CD4-positive, alpha-beta T cell (primary cell): ENCODE measurements around the gene TAC3. TPM values are rescaled to one million over a fixed set of nuclear protein-coding genes. Genes with fewer than 3 reads are reported as not detected.

Experiments used
- ATAC-seq: fragments of 200-7000 bp; cut with Tn5 transposase; one replicate; pipeline ENCODE4 v1.10.0; 2022; ENCODE audit warnings: mild to moderate bottlenecking; ENCODE audit not compliant: poor library complexity
- CTCF ChIA-PET: fragments of 350-600 bp; sonication (Branson Sonifier 250); formaldehyde crosslinking; loops from one replicate; lab custom pipeline; 2021; ENCODE audit warnings: antibody characterized with exemption, inconsistent platforms; lab: Charles Lee
- POLR2A ChIA-PET: fragments of 350-600 bp; sonication (Branson Sonifier 250); formaldehyde crosslinking; loops from one replicate; lab custom pipeline; 2021; ENCODE audit warnings: antibody characterized with exemption, inconsistent platforms; lab: Charles Lee
- DNase-seq, 14 experiments: peaks; one replicate each; pipeline ENCODE4 v3.0.0-alpha.2; 2013 to 2020; ENCODE audit warnings: mixed read lengths in 2 of 14
- H3K27ac ChIP-seq, 2 donors: one replicate each; pipeline versions ENCODE4 v1.5.1 to v1.7.0; 2013; ENCODE audit warnings: low read length in 2 of 2, low read depth in 1 of 2, mild to moderate bottlenecking in 1 of 2
- H3K27me3 ChIP-seq, 2 experiments: 1 replicate in 1 of 2; 2 replicates in 1 of 2; pipeline versions ENCODE4 v1.6.1 to v1.7.0; 2013; ENCODE audit warnings: low read length in 2 of 2, control low read depth in 1 of 2, mild to moderate bottlenecking in 1 of 2, moderate library complexity in 1 of 2; ENCODE audit not compliant: insufficient read depth in 2 of 2, control insufficient read depth in 1 of 2
- H3K36me3 ChIP-seq: one replicate; pipeline ENCODE4 v1.6.1; 2013; ENCODE audit warnings: low read length, control low read depth; ENCODE audit not compliant: insufficient read depth
- H3K4me1 ChIP-seq: one replicate; pipeline ENCODE4 v1.6.1; 2013; ENCODE audit warnings: low read length, control low read depth; ENCODE audit not compliant: insufficient read depth
- H3K4me3 ChIP-seq: one replicate; pipeline ENCODE4 v1.5.1; 2013; ENCODE audit warnings: mild to moderate bottlenecking, low read length, moderate library complexity
- H3K9me3 ChIP-seq, 2 experiments: 1 replicate in 1 of 2; 2 replicates in 1 of 2; pipeline versions ENCODE4 v1.6.1 to v1.7.0; 2013; ENCODE audit warnings: low read length in 2 of 2, mild to moderate bottlenecking in 2 of 2, control low read depth in 1 of 2, moderate library complexity in 1 of 2; ENCODE audit not compliant: control insufficient read depth in 1 of 2, insufficient read depth in 1 of 2
- H3K27ac Mint-ChIP-seq: one replicate; pipeline ENCODE4 v1.8.0; 2020; ENCODE audit warnings: mixed read lengths
- H3K27me3 Mint-ChIP-seq: one replicate; pipeline ENCODE4 v1.8.0; 2021; ENCODE audit warnings: mixed read lengths
- H3K36me3 Mint-ChIP-seq: one replicate; pipeline ENCODE4 v1.8.0; 2021; ENCODE audit warnings: low read depth, mixed read lengths
- H3K4me1 Mint-ChIP-seq: one replicate; pipeline ENCODE4 v1.8.0; 2021; ENCODE audit warnings: low read depth, mixed read lengths
- H3K4me3 Mint-ChIP-seq: one replicate; pipeline ENCODE4 v1.8.0; 2020; ENCODE audit warnings: mild to moderate bottlenecking, mixed read lengths
- H3K9me3 Mint-ChIP-seq: one replicate; pipeline ENCODE4 v1.8.0; 2020; ENCODE audit warnings: mixed read lengths
- intact Hi-C, 2 experiments: fragments of 100-400 bp; cut with DNase I in 1 of 2; cut with micrococcal nuclease in 1 of 2; formaldehyde crosslinking; loops; one replicate each; pipeline versions ENCODE4 v1.15.1 to v1.9.0; 2023 to 2025; cut with DNase I, micrococcal nuclease
- total RNA-seq, 174 experiments: library from RNA in 2 of 174; stranded (reverse) in 2 of 174; gene quantifications; one replicate each; pipeline ENCODE4 v1.2.3 and lab custom pipeline; 2021 to 2026
- TF ChIP-seq, protein P1 (sequence below): fragments of 200-600 bp; IDR thresholded peaks from one replicate; pipeline ENCODE4 v1.8.0; 2022; ENCODE audit warnings: antibody characterized with exemption, mild to moderate bottlenecking

TAC3 gene
- total RNA-seq, 2 experiments from 2014 or later: not detected

DNA sequence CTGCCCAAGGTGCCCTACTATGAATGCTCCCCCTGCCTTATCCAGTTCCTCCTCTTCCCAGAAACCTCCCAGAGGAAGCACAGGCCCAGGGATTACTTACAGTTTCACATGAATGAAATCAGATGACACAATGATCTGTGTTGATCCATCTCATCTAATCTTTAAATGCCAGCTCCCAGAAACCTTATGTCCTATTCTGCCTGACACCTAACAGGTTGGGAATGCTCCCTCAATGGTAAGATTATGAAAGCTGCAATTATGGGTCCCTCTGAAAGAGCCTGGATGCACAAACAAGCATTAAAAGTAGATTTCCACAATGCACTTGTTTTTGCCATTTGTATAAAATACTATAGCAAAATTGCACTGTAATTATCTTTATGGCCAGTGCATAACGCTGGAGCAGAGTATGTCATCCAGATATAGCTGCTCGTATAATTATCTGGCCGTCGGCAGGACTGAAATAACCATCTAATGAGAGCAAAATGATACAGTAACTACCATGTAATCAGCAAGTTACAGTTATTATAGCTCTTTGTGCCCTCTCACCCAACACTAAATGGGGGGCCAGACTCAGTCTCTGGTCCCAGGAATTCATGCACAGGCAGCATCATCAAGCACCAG lies 5.6 kb downstream of the TAC3 start:
- H3K27me3 Mint-ChIP-seq: no peaks in the 10 kb centered on the region
- H3K36me3 ChIP-seq: no peaks in the 10 kb centered on the region
- H3K9me3 ChIP-seq: no peaks in the 10 kb centered on the region
- TF ChIP-seq, protein P1, sequence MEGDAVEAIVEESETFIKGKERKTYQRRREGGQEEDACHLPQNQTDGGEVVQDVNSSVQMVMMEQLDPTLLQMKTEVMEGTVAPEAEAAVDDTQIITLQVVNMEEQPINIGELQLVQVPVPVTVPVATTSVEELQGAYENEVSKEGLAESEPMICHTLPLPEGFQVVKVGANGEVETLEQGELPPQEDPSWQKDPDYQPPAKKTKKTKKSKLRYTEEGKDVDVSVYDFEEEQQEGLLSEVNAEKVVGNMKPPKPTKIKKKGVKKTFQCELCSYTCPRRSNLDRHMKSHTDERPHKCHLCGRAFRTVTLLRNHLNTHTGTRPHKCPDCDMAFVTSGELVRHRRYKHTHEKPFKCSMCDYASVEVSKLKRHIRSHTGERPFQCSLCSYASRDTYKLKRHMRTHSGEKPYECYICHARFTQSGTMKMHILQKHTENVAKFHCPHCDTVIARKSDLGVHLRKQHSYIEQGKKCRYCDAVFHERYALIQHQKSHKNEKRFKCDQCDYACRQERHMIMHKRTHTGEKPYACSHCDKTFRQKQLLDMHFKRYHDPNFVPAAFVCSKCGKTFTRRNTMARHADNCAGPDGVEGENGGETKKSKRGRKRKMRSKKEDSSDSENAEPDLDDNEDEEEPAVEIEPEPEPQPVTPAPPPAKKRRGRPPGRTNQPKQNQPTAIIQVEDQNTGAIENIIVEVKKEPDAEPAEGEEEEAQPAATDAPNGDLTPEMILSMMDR: no peak
- ATAC-seq: no peak
- H3K4me1 ChIP-seq: peaks cover 42% of the 10 kb centered on the region
- H3K4me1 Mint-ChIP-seq: peaks cover 67% of the 10 kb centered on the region
- intact Hi-C loops: loop anchor here in 1 of 2 experiments (1.0 kb wide), 1 partner anchor 54 kb away; no protein-coding TSS in a partner anchor
- peaks cover 2% of the 10 kb centered on the region for H3K36me3 Mint-ChIP-seq
- H3K4me3 ChIP-seq: no peak overlapping the region
- ChIA-PET CTCF (interaction anchor here (1.3 kb wide), 1 partner anchor 55 kb away, joined by 4 read pairs; no protein-coding TSS in a partner anchor), POLR2A (interaction anchor here (0.9 to 1.7 kb wide), 6 partner anchors 18 to 101 kb away, joined by 3 to 7 read pairs (median 4); partner anchors contain the start of genes NEMP1 and STAT6)
- no peaks in the 10 kb centered on the region for H3K27me3 ChIP-seq
- DNase-seq: peak in 1 of 14 experiments; percentile 8
- peak overlapping the region; percentile 45 for H3K27ac Mint-ChIP-seq
- H3K9me3 Mint-ChIP-seq: no peaks in the 10 kb centered on the region
- H3K4me3 Mint-ChIP-seq: no peak overlapping the region
- peak overlapping the region in 1 of 2 donors; percentile 29 for H3K27ac ChIP-seq

DNA sequence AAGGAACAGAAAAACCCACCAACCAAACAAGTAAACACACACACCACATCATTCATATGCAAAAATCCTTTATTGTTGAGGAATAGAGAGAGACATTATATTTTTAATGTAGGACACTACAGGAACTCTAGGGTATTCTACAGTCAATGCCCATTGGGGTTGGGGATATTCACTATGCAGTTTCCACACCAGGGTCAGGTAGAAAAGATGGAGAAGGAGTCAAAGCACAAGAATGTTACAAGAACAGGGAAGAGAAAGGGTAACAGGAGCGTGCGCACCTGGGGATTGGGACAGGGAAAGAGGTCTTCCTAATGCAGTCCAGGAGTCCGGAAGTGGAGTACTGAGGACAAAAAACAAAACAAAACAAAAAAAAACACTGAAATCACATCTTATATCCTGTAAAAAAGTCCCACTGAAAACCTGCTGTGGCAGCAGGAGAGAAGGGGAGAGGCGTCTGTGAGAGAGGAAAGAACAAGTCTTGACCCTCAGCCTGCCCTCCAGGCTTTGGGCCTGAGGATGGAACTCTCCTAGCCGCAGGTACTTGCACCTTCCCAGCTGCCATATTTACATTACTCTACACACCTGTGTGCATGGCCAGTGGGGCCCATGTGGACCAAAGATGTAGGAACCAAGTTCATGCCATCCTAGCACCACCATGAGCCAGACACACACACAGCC lies 6.2 kb downstream of the TAC3 start:
- DNase-seq (peak in 1 of 14 experiments; percentile 5), ATAC-seq (no peak)
- H3K27me3 Mint-ChIP-seq: no peaks in the 10 kb centered on the region
- H3K4me3 Mint-ChIP-seq: no peak overlapping the region
- no peaks in the 10 kb centered on the region for H3K9me3 ChIP-seq
- H3K4me3 ChIP-seq: no peak overlapping the region
- no peak overlapping the region for H3K27ac ChIP-seq
- intact Hi-C loops: loop anchor here (5.0 kb wide), 2 partner anchors 172 to 253 kb away; no protein-coding TSS in a partner anchor
- CTCF ChIA-PET: interaction anchor here (1.3 kb wide), 1 partner anchor 56 kb away, joined by 4 read pairs; no protein-coding TSS in a partner anchor
- H3K27me3 ChIP-seq: no peaks in the 10 kb centered on the region
- H3K4me1 Mint-ChIP-seq: peaks cover 67% of the 10 kb centered on the region
- peaks cover 48% of the 10 kb centered on the region for H3K4me1 ChIP-seq
- POLR2A ChIA-PET: interaction anchor here (0.9 to 1.6 kb wide), 4 partner anchors 19 to 84 kb away, joined by 3 to 7 read pairs (median 3); no protein-coding TSS in a partner anchor
- TF ChIP-seq, protein P1: no peak
- peaks cover 9% of the 10 kb centered on the region for H3K36me3 Mint-ChIP-seq
- no peak overlapping the region for H3K27ac Mint-ChIP-seq
- no peaks in the 10 kb centered on the region for H3K9me3 Mint-ChIP-seq
- no peaks in the 10 kb centered on the region for H3K36me3 ChIP-seq

DNA sequence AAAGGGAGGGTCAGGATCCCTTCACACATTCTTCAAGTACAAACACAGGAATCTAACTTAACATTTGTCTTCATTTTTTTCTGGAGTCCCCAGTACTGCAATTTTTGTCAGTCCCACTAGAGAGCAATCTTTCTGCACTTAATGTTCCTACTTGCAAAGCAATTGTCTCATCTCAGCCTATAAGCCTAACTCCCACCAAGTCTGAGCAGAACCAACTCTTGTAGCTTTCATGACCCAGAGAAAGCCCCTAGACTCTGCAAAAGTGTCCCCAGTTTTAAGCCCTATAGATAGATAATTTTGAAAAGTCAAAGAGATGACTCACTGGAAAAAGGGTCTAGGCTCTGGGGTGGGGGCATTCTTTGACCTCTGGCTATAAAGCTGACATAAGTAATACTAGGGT lies 8.2 kb downstream of the TAC3 start:
- Histone ChIP-seq H3K36me3 (peaks cover 13% of the 10 kb centered on the region), H3K27ac (no peak overlapping the region), H3K27me3 (no peaks in the 10 kb centered on the region), H3K9me3 (no peaks in the 10 kb centered on the region), H3K4me3 (no peak overlapping the region), H3K4me1 (peaks cover 56% of the 10 kb centered on the region)
- H3K4me1 Mint-ChIP-seq: peaks cover 76% of the 10 kb centered on the region
- H3K27me3 Mint-ChIP-seq: no peaks in the 10 kb centered on the region
- H3K27ac Mint-ChIP-seq: peak overlapping the region; percentile 81
- ChIA-PET CTCF (interaction anchor here (0.5 to 1.8 kb wide), 8 partner anchors 14 to 104 kb away, joined by 3 to 8 read pairs (median 5); no protein-coding TSS in a partner anchor), POLR2A (interaction anchor here (0.9 to 2.2 kb wide), 6 partner anchors 23 to 104 kb away, joined by 3 to 19 read pairs (median 6); partner anchors contain the start of gene STAT6)
- intact Hi-C loops: loop anchor here (1.0 to 5.0 kb wide), 4 partner anchors 54 to 251 kb away; no protein-coding TSS in a partner anchor
- no peaks in the 10 kb centered on the region for H3K9me3 Mint-ChIP-seq
- H3K4me3 Mint-ChIP-seq: peak overlapping the region; percentile 82
- ATAC-seq (peak; percentile 58), DNase-seq (peak in 4 of 14 experiments; percentile 26 to 77 (median 74))
- peaks cover 28% of the 10 kb centered on the region for H3K36me3 Mint-ChIP-seq
- TF ChIP-seq, protein P1: peak; percentile 82
